OCI-LY7 (cell line): ENCODE data around the gene PCSK9.

Source experiments
- CTCF ChIP-seq: fragments of 200-600 bp; sonication (generic); conservative IDR thresholded peaks from 2 replicates; pipeline ENCODE4 v1.5.1; 2014; ENCODE audit warnings: mild to moderate bottlenecking, antibody characterized with exemption, low read length, moderate library complexity, mixed read lengths
- EZH2phosphoT487 ChIP-seq: fragments of 200-600 bp; sonication (generic); IDR thresholded peaks from 2 replicates; pipeline ENCODE4 v1.6.1; 2018; ENCODE audit warnings: low read depth, borderline replicate concordance, mild to moderate bottlenecking, mixed run types, antibody characterized with exemption, low read length, moderate library complexity, mixed read lengths

GRCh38 chr1:55043726-55044125, 4.4 kb downstream of the PCSK9 start:
- no peak for TF ChIP-seq CTCF
- no peak for TF ChIP-seq EZH2phosphoT487
